ENCODE data around the gene PDE6D. TPM values are rescaled to one million over a fixed set of nuclear protein-coding genes. Genes with fewer than 3 reads are reported as not detected.

PDE6D gene
- total RNA-seq, 2 experiments from 2014 or later = 30.2 to 36.0 TPM

- Mint-ChIP-seq H3K36me3 (ENCODE audit: low read depth) (no peaks in the 10 kb centered on the region), H3K27ac (no peak overlapping the region), H3K9me3 (no peaks in the 10 kb centered on the region), H3K27me3 (no peaks in the 10 kb centered on the region), H3K4me1 (peaks cover 7% of the 10 kb centered on the region), H3K4me3 (no peak overlapping the region)
- CTCF ChIA-PET = interaction anchor here (1.5 to 1.6 kb wide), 2 partner anchors 47 to 114 kb away, joined by 3 to 4 read pairs; no protein-coding TSS in a partner anchor
- no peak for DNase-seq
- POLR2A ChIA-PET = no interaction called here
Observed at GRCh38 chr2:231722721-231723307, 58.3 kb downstream of the PDE6D start.

- Mint-ChIP-seq H3K27ac (no peak overlapping the region), H3K9me3 (no peaks in the 10 kb centered on the region), H3K4me1 (peaks cover 8% of the 10 kb centered on the region), H3K4me3 (no peak overlapping the region), H3K36me3 (ENCODE audit: low read depth) (no peaks in the 10 kb centered on the region), H3K27me3 (no peaks in the 10 kb centered on the region)
- POLR2A ChIA-PET = no interaction called here
- CTCF ChIA-PET = interaction anchor here (0.6 to 1.7 kb wide), 5 partner anchors 12 to 112 kb away, joined by 3 to 8 read pairs (median 4); no protein-coding TSS in a partner anchor
- no peak for DNase-seq
Observed at GRCh38 chr2:231720987-231721966, 59.8 kb downstream of the PDE6D start.

GRCh38 chr2:231720292-231720986 lies 60.6 kb downstream of the PDE6D start:
- ChIA-PET POLR2A (no interaction called here), CTCF (interaction anchor here (0.7 to 1.7 kb wide), 3 partner anchors 11 to 43 kb away, joined by 3 to 8 read pairs (median 4); no protein-coding TSS in a partner anchor)
- H3K36me3 Mint-ChIP-seq (ENCODE audit: low read depth) = no peaks in the 10 kb centered on the region
- H3K9me3 Mint-ChIP-seq = no peaks in the 10 kb centered on the region
- DNase-seq = no peak
- H3K27me3 Mint-ChIP-seq = no peaks in the 10 kb centered on the region
- H3K4me1 Mint-ChIP-seq = peaks cover 10% of the 10 kb centered on the region
- H3K27ac Mint-ChIP-seq = no peak overlapping the region
- no peak overlapping the region for H3K4me3 Mint-ChIP-seq

- peaks cover 15% of the 10 kb centered on the region for H3K4me1 Mint-ChIP-seq
- ChIA-PET CTCF (interaction anchor here (1.6 to 8.5 kb wide), 3 partner anchors 12 to 108 kb away, joined by 6 to 167 read pairs (median 111); no protein-coding TSS in a partner anchor), POLR2A (no interaction called here)
- DNase-seq = no peak
- no peaks in the 10 kb centered on the region for H3K9me3 Mint-ChIP-seq
- no peak overlapping the region for H3K27ac Mint-ChIP-seq
- H3K36me3 Mint-ChIP-seq (ENCODE audit: low read depth) = peaks cover 5% of the 10 kb centered on the region
- H3K4me3 Mint-ChIP-seq = no peak overlapping the region
- no peaks in the 10 kb centered on the region for H3K27me3 Mint-ChIP-seq
Observed at GRCh38 chr2:231718799-231719198, 62.3 kb downstream of the PDE6D start.

DNA sequence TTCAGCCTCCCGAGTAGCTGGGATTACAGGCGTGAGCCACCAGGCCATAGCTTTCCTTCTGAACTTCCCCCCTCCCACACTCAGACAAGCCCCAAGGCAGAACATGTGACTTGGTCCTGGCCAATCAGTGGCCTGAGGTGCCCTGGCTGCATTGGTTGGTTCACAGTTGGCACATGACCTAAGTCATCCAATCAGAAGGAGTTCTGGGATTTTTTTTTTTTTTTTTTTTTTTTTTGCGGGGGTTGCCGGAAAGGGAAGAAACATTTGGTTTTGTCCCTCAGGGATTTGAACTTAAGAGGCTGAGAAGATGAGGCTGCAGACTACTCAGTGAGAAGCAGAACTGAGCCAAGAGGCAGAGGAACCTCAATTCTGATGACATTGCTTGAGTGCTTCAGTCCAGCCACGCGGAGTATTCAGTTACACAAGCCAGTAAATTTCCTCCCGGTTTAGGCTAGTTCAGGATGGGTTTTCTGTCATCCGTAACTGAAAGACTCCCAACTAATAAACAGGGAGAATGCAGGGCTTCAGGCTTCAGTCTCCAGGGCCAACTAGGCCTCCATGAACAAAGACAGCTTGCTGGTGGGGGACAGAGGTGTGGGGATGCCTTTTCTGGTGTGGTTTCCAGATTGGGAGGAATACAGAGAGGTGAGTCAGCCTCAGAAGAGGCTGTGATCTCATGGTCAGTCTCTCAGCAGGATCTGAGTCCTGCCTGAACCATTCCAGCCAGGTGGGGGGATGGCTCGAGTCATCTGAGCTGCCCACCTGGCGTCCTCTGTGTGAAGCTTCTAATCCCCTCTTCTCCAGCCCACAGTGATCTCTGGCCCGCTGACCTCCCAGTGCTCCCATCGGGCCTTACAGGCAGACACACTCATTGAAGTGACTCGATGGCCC lies 63.6 kb downstream of the PDE6D start:
- no peak overlapping the region for H3K4me3 Mint-ChIP-seq
- peaks cover 18% of the 10 kb centered on the region for H3K4me1 Mint-ChIP-seq
- peaks cover 14% of the 10 kb centered on the region for H3K36me3 Mint-ChIP-seq (ENCODE audit: low read depth)
- ChIA-PET POLR2A (no interaction called here), CTCF (interaction anchor here (0.9 to 8.5 kb wide), 8 partner anchors 11 to 118 kb away, joined by 3 to 167 read pairs (median 7); no protein-coding TSS in a partner anchor)
- DNase-seq = peak; percentile 32
- H3K27ac Mint-ChIP-seq = no peak overlapping the region
- H3K9me3 Mint-ChIP-seq = no peaks in the 10 kb centered on the region
- no peaks in the 10 kb centered on the region for H3K27me3 Mint-ChIP-seq

DNA sequence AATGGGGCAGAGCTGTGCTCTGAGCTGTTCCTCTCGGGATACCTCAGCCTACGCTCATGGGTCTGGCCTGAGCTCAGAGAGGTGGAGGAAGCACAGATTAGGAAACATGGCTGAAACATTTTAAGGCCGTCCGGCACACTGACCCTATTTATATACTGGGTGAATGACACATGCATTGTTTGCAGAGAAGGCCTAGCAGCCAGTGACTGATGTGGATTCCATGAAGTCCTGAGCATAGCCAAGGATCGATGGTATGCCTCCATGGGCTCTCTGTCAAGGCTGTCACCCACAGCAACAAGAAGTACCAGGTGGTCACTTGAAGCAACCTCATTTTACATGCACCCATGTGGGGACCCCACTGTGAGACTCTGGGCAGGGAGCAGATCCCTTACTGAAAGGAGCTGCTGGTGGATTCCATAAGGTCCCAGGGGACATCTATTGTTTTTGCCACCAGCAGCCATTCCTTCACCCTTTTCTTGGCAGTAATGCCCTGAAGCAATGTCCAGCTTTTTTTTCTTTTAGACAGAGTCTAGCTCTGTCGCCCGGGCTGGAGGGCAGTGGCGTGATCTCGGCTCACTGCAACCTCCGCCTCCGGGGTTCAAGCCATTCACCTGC lies 64.3 kb downstream of the PDE6D start:
- POLR2A ChIA-PET = no interaction called here
- DNase-seq = no peak
- H3K27me3 Mint-ChIP-seq = no peaks in the 10 kb centered on the region
- no peak overlapping the region for H3K27ac Mint-ChIP-seq
- CTCF ChIA-PET = interaction anchor here (0.9 to 8.5 kb wide), 9 partner anchors 10 to 118 kb away, joined by 3 to 167 read pairs (median 5); no protein-coding TSS in a partner anchor
- H3K36me3 Mint-ChIP-seq (ENCODE audit: low read depth) = peaks cover 21% of the 10 kb centered on the region
- peaks cover 25% of the 10 kb centered on the region for H3K4me1 Mint-ChIP-seq
- H3K9me3 Mint-ChIP-seq = no peaks in the 10 kb centered on the region
- no peak overlapping the region for H3K4me3 Mint-ChIP-seq

DNA sequence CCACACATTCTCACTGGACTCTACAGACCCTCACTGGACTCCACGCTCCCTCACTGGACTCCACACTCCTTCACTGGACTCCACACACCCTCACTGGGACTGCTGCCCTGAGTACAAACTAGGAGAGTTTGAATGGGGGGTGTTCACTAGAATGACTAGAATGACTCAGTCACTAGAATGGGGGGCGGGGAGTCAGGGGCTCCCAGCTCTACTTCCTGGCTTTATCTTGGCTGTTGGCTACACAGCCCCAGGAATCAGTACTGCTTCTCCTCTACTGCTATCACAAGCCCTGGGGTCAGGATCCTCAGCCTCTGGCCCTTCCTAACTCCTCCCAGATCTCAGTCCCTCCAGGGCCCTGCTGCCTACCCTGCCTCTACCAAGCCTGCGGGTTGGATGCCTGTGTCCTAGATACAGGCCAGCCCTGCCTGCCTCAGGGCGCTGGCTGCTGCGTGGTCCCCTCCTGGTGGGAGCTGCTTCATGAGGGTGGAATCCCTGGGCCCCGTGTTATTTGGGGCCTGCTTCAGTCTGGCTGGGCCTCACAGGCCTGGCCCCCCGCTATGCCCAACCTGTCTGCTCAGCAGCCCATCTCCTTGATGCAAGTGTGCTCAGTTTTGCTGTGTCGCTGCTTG lies 65.0 kb downstream of the PDE6D start:
- CTCF ChIA-PET = interaction anchor here (0.9 to 8.5 kb wide), 12 partner anchors 9 to 117 kb away, joined by 3 to 167 read pairs (median 6); no protein-coding TSS in a partner anchor
- Mint-ChIP-seq H3K27ac (no peak overlapping the region), H3K36me3 (ENCODE audit: low read depth) (peaks cover 28% of the 10 kb centered on the region), H3K9me3 (no peaks in the 10 kb centered on the region), H3K4me3 (no peak overlapping the region), H3K27me3 (no peaks in the 10 kb centered on the region), H3K4me1 (peaks cover 32% of the 10 kb centered on the region)
- POLR2A ChIA-PET = no interaction called here
- DNase-seq = no peak

- ChIA-PET CTCF (interaction anchor here (0.6 to 8.5 kb wide), 12 partner anchors 13 to 438 kb away, joined by 3 to 167 read pairs (median 12); no protein-coding TSS in a partner anchor), POLR2A (no interaction called here)
- no peak overlapping the region for H3K27ac Mint-ChIP-seq
- DNase-seq = no peak
- H3K4me3 Mint-ChIP-seq = no peak overlapping the region
- no peaks in the 10 kb centered on the region for H3K27me3 Mint-ChIP-seq
- peaks cover 32% of the 10 kb centered on the region for H3K4me1 Mint-ChIP-seq
- peaks cover 32% of the 10 kb centered on the region for H3K36me3 Mint-ChIP-seq (ENCODE audit: low read depth)
- H3K9me3 Mint-ChIP-seq = no peaks in the 10 kb centered on the region
Observed at GRCh38 chr2:231715499-231715837, 65.6 kb downstream of the PDE6D start.

DNA sequence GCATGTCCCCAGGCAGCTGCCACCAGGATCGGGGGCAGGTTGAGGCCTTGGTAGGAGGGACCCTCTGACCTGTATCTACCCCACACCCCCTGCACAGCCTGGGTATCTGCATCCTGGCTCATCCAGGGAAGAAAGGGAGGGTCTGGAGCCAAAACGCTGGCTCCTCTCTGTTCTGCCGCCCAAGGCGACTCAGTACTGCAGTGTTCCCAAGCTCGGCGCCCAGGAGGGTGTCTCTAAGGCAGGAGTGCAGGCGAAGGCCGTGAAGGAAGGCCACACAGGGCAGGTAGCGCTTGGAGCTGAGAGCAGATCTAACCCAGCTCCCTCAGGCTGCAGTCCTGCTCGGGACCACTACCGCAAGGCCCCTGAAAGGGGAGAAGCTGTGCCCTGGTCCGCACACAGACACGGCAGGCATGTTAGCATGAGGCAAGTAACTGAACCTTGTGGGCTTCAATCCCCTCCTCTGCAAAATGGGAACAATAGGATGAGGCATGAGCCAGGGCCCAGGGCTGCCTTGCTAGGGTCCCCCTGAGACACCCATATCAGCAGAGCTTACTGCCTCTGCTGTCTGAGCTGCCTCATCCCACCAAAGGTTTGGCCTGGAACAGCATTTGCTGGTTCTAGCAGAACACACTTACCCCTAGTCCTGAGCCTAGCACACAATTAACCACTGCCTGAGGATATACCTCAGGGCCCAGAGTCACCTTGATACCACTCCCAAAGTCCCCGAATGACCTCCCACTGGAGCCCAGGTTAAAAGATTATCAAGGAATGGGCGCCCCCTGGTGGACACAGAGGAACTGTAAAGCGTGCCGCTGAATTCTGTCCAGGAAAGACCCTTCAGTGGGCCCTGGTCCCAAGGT lies 66.2 kb downstream of the PDE6D start:
- no peaks in the 10 kb centered on the region for H3K9me3 Mint-ChIP-seq
- no peaks in the 10 kb centered on the region for H3K27me3 Mint-ChIP-seq
- DNase-seq = peak; percentile 86
- ChIA-PET CTCF (interaction anchor here (0.6 to 8.5 kb wide), 42 partner anchors 8 to 864 kb away, joined by 3 to 167 read pairs (median 4); partner anchors contain the start of gene NCL), POLR2A (interaction anchor here (1.2 to 1.8 kb wide), 2 partner anchors 37 to 40 kb away, joined by 5 to 7 read pairs; no protein-coding TSS in a partner anchor)
- H3K36me3 Mint-ChIP-seq (ENCODE audit: low read depth) = peaks cover 34% of the 10 kb centered on the region
- no peak overlapping the region for H3K4me3 Mint-ChIP-seq
- peaks cover 32% of the 10 kb centered on the region for H3K4me1 Mint-ChIP-seq
- H3K27ac Mint-ChIP-seq = peak overlapping the region; percentile 91

Data from activated CD4-positive, alpha-beta T cell treated with anti-CD3 and anti-CD28 coated beads, Interleukin-2, amount 10 ng/mL, durations not matched to agents 7 days and 5 days (primary cell).